ENCODE results near the gene GALNT18. TPM values are rescaled to one million over a fixed set of nuclear protein-coding genes. Genes with fewer than 3 reads are reported as not detected.

The GALNT18 gene
- total RNA-seq, 1 donor from 2014 or later: 46.4 TPM

- intact Hi-C loops (cut with DNase I): no loop called here
- DNase-seq: no peak
- no peaks in the 10 kb centered on the region for H3K27me3 ChIP-seq (ENCODE audit: low read depth)
- H3K4me1 ChIP-seq: peaks cover 36% of the 10 kb centered on the region
- H3K4me3 ChIP-seq: no peak overlapping the region
- no peak for ATAC-seq
- H3K9me3 ChIP-seq: no peaks in the 10 kb centered on the region
- TF ChIP-seq CTCF (IDR thresholded peaks at IDR 0.05): no peak
- H3K36me3 ChIP-seq: no peaks in the 10 kb centered on the region
- H3K27ac ChIP-seq: no peak overlapping the region
Measured at GRCh38 chr11:11512502-11512901, 109.3 kb downstream of the GALNT18 start.

- H3K4me3 ChIP-seq: no peak overlapping the region
- intact Hi-C loops (cut with DNase I): no loop called here
- no peaks in the 10 kb centered on the region for H3K9me3 ChIP-seq
- H3K27ac ChIP-seq: no peak overlapping the region
- no peaks in the 10 kb centered on the region for H3K27me3 ChIP-seq (ENCODE audit: low read depth)
- ATAC-seq: no peak
- peaks cover 36% of the 10 kb centered on the region for H3K4me1 ChIP-seq
- no peaks in the 10 kb centered on the region for H3K36me3 ChIP-seq
- no peak for TF ChIP-seq CTCF (IDR thresholded peaks at IDR 0.05)
- no peak for DNase-seq
Measured at GRCh38 chr11:11512090-11512489, 109.7 kb downstream of the GALNT18 start.

GRCh38 chr11:11510939-11511338, 110.9 kb downstream of the GALNT18 start:
- Histone ChIP-seq H3K4me1 (peaks cover 35% of the 10 kb centered on the region), H3K36me3 (no peaks in the 10 kb centered on the region), H3K4me3 (no peak overlapping the region), H3K27me3 (ENCODE audit: low read depth) (no peaks in the 10 kb centered on the region), H3K27ac (no peak overlapping the region), H3K9me3 (no peaks in the 10 kb centered on the region)
- TF ChIP-seq CTCF (IDR thresholded peaks at IDR 0.05): no peak
- DNase-seq: peak; percentile 57
- intact Hi-C loops (cut with DNase I): no loop called here
- ATAC-seq: peak; percentile 46 to 52

GRCh38 chr11:11505692-11506091, 116.1 kb downstream of the GALNT18 start:
- ATAC-seq: no peak
- no peaks in the 10 kb centered on the region for H3K36me3 ChIP-seq
- H3K4me1 ChIP-seq: peaks cover 24% of the 10 kb centered on the region
- TF ChIP-seq CTCF (IDR thresholded peaks at IDR 0.05): no peak
- DNase-seq: no peak
- H3K9me3 ChIP-seq: no peaks in the 10 kb centered on the region
- no peak overlapping the region for H3K4me3 ChIP-seq
- H3K27ac ChIP-seq: no peak overlapping the region
- H3K27me3 ChIP-seq (ENCODE audit: low read depth): no peaks in the 10 kb centered on the region
- intact Hi-C loops (cut with DNase I): no loop called here

GRCh38 chr11:11505190-11505589, 116.6 kb downstream of the GALNT18 start:
- Histone ChIP-seq H3K36me3 (no peaks in the 10 kb centered on the region), H3K27ac (no peak overlapping the region)
- intact Hi-C loops (cut with DNase I): no loop called here

More at GRCh38 chr11:11505190-11505589, 116.6 kb downstream of the GALNT18 start:
- DNase-seq: no peak
- Histone ChIP-seq H3K4me3 (no peak overlapping the region), H3K4me1 (peaks cover 23% of the 10 kb centered on the region), H3K27me3 (ENCODE audit: low read depth) (no peaks in the 10 kb centered on the region), H3K9me3 (no peaks in the 10 kb centered on the region)
- TF ChIP-seq CTCF (IDR thresholded peaks at IDR 0.05): no peak
- ATAC-seq: no peak
